Thyroid gland (tissue), 4 donors: ENCODE measurements around the gene PRB2. TPM values are rescaled to one million over a fixed set of nuclear protein-coding genes. Genes with fewer than 3 reads are reported as not detected.
"Not testable (repeated sequence)": the region's sequence is repeated elsewhere in the genome, so short reads cannot be mapped to it uniquely, and the experiment has no call there.

Experiments used
- DNase-seq, 2 donors: peaks; one replicate each; pipeline ENCODE4 v3.0.0-alpha.2; 2019
- H3K27ac ChIP-seq, 3 donors: fragments of 200-600 bp; sonication (generic); 1 replicate in 2 of 3; 2 replicates in 1 of 3; pipeline ENCODE4 v1.5.1; 2016 to 2019; ENCODE audit warnings: mild to moderate bottlenecking in 1 of 3, moderate library complexity in 1 of 3
- H3K27me3 ChIP-seq: fragments of 200-600 bp; sonication (generic); one replicate; pipeline ENCODE4 v1.5.1; 2019
- H3K36me3 ChIP-seq, 2 donors: fragments of 200-600 bp; sonication (generic); one replicate each; pipeline ENCODE4 v1.5.1; 2016 to 2019
- H3K4me1 ChIP-seq, 2 donors: fragments of 200-600 bp; sonication (generic); one replicate each; pipeline ENCODE4 v1.5.1; 2017 to 2019
- H3K4me3 ChIP-seq, 3 donors: fragments of 200-600 bp; sonication (generic); replicated peaks in 1 of 3; 1 replicate in 2 of 3; 2 replicates in 1 of 3; pipeline ENCODE4 v1.5.1; 2016; ENCODE audit warnings: mild to moderate bottlenecking in 1 of 3
- H3K9me3 ChIP-seq: fragments of 200-600 bp; sonication (generic); one replicate; pipeline ENCODE4 v1.5.1; 2017
- POLR2A ChIP-seq, 2 donors: fragments of 450-650 bp; IDR thresholded peaks; one replicate each; pipeline ENCODE4 v1.6.1; 2017; ENCODE audit warnings: antibody characterized with exemption in 2 of 2, mild to moderate bottlenecking in 2 of 2, moderate library complexity in 1 of 2
- WGBS, 2 donors: methylation state at CpG; one replicate each; pipeline ENCODE4 v1.1.5; 2017; 5-methylcytosine and 5-hydroxymethylcytosine counted together
- intact Hi-C: fragments of 100-400 bp; cut with DNase I; formaldehyde crosslinking; loops from one replicate; pipeline ENCODE4 v1.15.1; 2023
- total RNA-seq, 4 donors: library from RNA; depleted of rRNA; stranded (reverse); fragments of >200 nt; gene quantifications; one replicate each; pipeline ENCODE4 v1.2.3, GENCODE V29; 2016
- TF ChIP-seq, protein P1 (sequence below), 6 experiments: fragments of 200-600 bp in 3 of 6; fragments of 450-650 bp in 3 of 6; sonication (generic) in 3 of 6; IDR thresholded peaks; one replicate each; pipeline ENCODE4 v1.5.1; 2016 to 2019; ENCODE audit warnings: antibody characterized with exemption in 6 of 6, mild to moderate bottlenecking in 2 of 6, inconsistent platforms in 1 of 6, moderate library complexity in 1 of 6

Gene PRB2
- total RNA-seq, 4 donors from 2014 or later: not detected

DNA sequence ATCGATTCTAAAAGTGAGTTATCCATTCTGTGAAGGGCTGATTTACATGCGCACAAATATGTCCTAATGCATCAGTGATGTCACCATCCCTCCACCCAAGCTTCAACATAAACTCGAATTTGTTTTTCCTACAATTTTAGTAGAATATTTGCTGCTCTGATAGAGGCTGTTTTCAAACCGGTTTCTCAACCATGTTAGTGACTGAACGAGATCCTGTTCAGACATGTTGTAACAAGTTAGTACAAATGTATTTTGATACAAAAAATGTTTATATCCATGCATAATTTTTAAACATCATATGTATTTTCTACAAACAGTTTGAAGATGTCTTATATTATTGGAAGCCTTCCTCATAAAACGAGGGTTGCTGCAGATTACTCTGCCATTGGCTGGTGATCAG lies 12.7 kb upstream of the PRB2 start:
- no peak for DNase-seq
- H3K4me3 ChIP-seq: no peak overlapping the region
- H3K36me3 ChIP-seq: no peaks in the 10 kb centered on the region
- 84 to 87% methylated on average over 6 of the region's 6 CpGs for WGBS, 2 donors
- no peaks in the 10 kb centered on the region for H3K9me3 ChIP-seq
- intact Hi-C loops: no loop called here
- H3K27me3 ChIP-seq: no peaks in the 10 kb centered on the region
- TF ChIP-seq, protein P1, sequence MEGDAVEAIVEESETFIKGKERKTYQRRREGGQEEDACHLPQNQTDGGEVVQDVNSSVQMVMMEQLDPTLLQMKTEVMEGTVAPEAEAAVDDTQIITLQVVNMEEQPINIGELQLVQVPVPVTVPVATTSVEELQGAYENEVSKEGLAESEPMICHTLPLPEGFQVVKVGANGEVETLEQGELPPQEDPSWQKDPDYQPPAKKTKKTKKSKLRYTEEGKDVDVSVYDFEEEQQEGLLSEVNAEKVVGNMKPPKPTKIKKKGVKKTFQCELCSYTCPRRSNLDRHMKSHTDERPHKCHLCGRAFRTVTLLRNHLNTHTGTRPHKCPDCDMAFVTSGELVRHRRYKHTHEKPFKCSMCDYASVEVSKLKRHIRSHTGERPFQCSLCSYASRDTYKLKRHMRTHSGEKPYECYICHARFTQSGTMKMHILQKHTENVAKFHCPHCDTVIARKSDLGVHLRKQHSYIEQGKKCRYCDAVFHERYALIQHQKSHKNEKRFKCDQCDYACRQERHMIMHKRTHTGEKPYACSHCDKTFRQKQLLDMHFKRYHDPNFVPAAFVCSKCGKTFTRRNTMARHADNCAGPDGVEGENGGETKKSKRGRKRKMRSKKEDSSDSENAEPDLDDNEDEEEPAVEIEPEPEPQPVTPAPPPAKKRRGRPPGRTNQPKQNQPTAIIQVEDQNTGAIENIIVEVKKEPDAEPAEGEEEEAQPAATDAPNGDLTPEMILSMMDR (IDR thresholded peaks at IDR 0.05): no peak
- no peak for TF ChIP-seq POLR2A (IDR thresholded peaks at IDR 0.05)
- no peaks in the 10 kb centered on the region for H3K4me1 ChIP-seq
- no peak overlapping the region for H3K27ac ChIP-seq

DNA sequence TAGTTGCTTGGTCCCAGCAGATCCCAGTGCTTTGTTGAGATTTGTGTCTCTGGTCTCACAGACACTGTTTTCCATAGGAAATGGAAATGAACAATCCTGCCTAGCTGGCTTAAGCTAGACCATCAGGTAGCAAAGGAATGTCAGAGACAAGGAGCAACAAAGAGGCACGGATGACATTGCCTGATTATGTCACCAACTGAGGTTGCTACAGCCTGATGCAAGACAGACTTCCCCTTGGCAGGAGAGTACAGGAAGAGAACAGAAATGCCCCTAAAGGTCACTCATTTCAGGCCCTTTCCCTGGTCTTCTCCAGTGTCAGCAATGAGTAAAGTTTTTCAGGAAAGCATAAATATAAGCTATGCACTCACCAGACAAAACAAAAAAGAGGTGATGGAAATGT lies 2.0 kb upstream of the PRB2 start:
- Histone ChIP-seq H3K27me3 (no peaks in the 10 kb centered on the region), H3K36me3 (no peaks in the 10 kb centered on the region), H3K4me1 (no peaks in the 10 kb centered on the region), H3K9me3 (no peaks in the 10 kb centered on the region), H3K27ac (no peak overlapping the region), H3K4me3 (no peak overlapping the region)
- no peak for TF ChIP-seq POLR2A (IDR thresholded peaks at IDR 0.05)
- TF ChIP-seq, protein P1 (IDR thresholded peaks at IDR 0.05): no peak
- WGBS, 2 donors: 25 to 50% methylated on average over 1 of the region's 1 CpG
- DNase-seq: no peak
- intact Hi-C loops: no loop called here

DNA sequence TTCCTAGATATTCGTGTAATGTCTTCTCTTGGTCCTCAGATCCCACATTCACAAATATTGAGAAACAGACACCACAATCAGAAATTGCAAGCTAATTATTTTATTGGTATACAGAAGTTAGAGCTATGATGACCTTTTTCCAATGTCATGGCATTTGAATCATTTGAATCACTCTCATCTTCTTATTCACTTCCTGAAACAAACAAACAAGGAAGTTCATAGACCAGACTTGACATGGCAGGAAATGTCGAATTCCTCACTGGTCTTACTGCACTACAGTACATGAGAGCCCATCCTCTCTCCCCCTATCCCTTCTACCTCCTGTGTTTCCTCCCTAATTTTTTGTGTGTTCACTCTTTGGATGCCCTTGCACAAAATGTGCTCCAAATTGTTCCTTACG lies 3.9 kb downstream of the PRB2 start:
- intact Hi-C loops, H3K36me3 ChIP-seq, DNase-seq, H3K4me1 ChIP-seq, H3K27ac ChIP-seq, H3K9me3 ChIP-seq, H3K27me3 ChIP-seq, H3K4me3 ChIP-seq: not testable (repeated sequence)
- 84 to 85% methylated on average over 3 of the region's 3 CpGs for WGBS, 2 donors

DNA sequence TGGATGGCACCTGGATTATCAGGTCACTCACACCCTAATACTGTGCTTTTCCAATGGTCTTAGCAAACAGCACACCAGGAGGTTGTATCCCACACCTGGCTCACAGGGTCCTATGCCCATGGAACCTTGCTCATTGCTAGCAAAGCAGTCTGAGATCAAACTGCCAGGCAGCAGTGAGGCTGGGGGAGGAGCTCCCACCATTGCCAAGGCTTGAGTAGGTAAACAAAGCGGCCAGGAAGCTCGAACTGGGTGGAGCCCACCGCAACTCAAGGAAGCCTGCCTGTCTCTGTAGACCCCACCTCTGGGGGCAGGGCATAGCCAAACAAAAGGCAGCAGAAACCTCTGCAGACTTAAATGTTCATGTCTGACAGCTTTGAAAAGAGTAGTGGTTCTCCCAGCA lies 17.9 kb downstream of the PRB2 start:
- H3K4me3 ChIP-seq, intact Hi-C loops, DNase-seq, H3K9me3 ChIP-seq, H3K27ac ChIP-seq, H3K36me3 ChIP-seq, H3K4me1 ChIP-seq, H3K27me3 ChIP-seq: not testable (repeated sequence)
- 74 to 83% methylated on average over 3 of the region's 3 CpGs for WGBS, 2 donors

DNA sequence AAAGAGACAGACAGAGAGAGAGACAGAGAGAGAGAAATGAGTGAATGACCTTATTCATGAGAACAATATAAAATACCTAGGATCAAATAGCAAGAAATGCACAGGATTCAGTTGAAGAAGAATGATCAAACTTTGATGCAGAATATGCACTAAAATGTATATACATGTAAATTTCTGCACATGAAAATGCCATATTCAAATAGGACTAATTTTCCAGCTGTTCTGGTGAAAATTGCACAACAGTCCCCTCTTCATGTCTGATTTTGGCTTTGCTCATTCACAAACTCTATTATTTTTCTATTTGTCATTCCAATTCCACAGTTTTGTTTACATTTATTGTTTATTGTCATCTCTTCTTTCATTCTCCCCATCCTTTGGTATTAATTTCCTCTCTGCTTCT lies 34.2 kb downstream of the PRB2 start:
- TF ChIP-seq POLR2A (IDR thresholded peaks at IDR 0.05): no peak
- TF ChIP-seq, protein P1 (IDR thresholded peaks at IDR 0.05): no peak
- Histone ChIP-seq H3K27me3 (no peaks in the 10 kb centered on the region), H3K27ac (no peak overlapping the region), H3K9me3 (no peaks in the 10 kb centered on the region), H3K36me3 (no peaks in the 10 kb centered on the region), H3K4me1 (no peaks in the 10 kb centered on the region), H3K4me3 (no peak overlapping the region)
- intact Hi-C loops: no loop called here
- DNase-seq: no peak

DNA sequence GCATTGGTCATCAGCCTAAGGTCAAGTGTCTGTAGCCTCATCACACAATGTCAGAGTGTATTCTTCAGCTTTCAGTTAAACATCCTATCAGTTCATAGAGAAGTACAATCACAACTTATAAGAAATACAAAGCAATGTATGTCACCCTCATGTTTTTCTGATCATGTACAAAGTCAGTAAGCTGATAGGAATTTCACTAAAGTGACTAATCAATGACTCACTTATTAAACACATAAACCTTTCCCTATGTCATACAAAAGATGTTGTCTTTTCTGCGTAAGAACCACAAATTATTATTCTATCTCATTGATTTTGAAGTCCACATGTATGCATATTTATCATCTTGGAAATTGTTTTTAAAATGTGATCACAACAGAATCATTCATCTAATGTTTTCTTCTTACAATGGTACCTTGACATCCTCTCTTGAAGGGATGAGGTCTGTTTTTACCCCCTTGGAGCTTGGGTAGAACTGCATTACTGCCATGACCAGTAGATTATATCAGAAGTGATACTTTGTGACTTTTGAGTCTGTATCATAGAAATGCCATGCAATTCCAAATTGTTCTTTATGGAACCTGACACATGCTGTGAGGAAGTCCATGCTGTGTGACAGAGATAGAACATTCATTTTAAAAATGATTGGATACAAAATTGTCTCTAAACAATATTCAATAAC lies 35.0 kb downstream of the PRB2 start:
- H3K4me1 ChIP-seq, intact Hi-C loops, H3K9me3 ChIP-seq, H3K36me3 ChIP-seq, H3K27ac ChIP-seq, H3K4me3 ChIP-seq, H3K27me3 ChIP-seq, DNase-seq: not testable (repeated sequence)
- 91 to 95% methylated on average over 1 of the region's 1 CpG for WGBS, 2 donors

DNA sequence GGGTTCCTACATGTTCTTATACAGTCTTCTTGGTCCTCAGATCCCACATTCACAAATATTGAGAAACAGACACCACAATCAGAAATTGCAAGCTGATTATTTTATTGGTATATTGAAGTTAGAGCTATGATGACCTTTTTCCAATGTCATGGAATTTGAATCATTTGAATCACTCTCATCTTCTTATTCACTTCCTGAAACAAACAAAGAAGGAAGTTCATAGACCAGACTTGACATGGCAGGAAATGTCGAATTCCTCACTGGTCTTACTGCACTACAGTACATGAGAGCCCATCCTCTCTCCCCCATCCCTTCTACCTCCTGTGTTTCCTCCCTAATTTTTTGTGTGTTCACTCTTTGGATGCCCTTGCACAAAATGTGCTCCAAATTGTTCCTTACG lies 43.6 kb downstream of the PRB2 start:
- H3K27me3 ChIP-seq, H3K9me3 ChIP-seq, H3K4me3 ChIP-seq, H3K36me3 ChIP-seq, intact Hi-C loops, DNase-seq, H3K4me1 ChIP-seq, H3K27ac ChIP-seq: not testable (repeated sequence)
- WGBS, 2 donors: 83 to 91% methylated on average over 2 of the region's 2 CpGs
